Measurements from ENCODE around the gene TRAPPC2L. TPM values are rescaled to one million over a fixed set of nuclear protein-coding genes. Genes with fewer than 3 reads are reported as not detected.

Gene TRAPPC2L
- total RNA-seq, 1 experiment from 2014 or later: 94.1 TPM

- CTCF ChIA-PET: no interaction called here
- H3K79me2 ChIP-seq (ENCODE audit: insufficient read depth, low read length): no peaks in the 10 kb centered on the region
- BruUV-seq (replicated peaks): no TSS peak
- H2AFZ ChIP-seq (ENCODE audit: low read depth, low read length, poor library complexity, severe bottlenecking): no peak overlapping the region
- H3K36me3 ChIP-seq (ENCODE audit: control insufficient read depth in 1 of 2, insufficient read depth in 2 of 2, low read length in 2 of 2): no peaks in the 10 kb centered on the region
- DNase-seq (ENCODE audit: low read depth, low spot score): no peak
- ATAC-seq: no peak
- intact Hi-C loops (cut with micrococcal nuclease): no loop called here
- H3K9ac ChIP-seq (ENCODE audit: low read length): no peak overlapping the region
- H3K27ac ChIP-seq (ENCODE audit: low read depth, low read length): no peak overlapping the region
- RAD21 ChIA-PET (ENCODE audit: low non-redundant PET in 1 of 2, low total read pairs in 2 of 2, uncharacterized antibody in 2 of 2, unreplicated experiment in 2 of 2): no interaction called here
- no peak overlapping the region for H3K4me3 ChIP-seq (replicated peaks in 1 of 2; ENCODE audit: low read depth in 1 of 2, low read length in 2 of 2)
- H3K9me3 ChIP-seq (ENCODE audit: control insufficient read depth in 1 of 2, insufficient read depth in 1 of 2, low read depth in 1 of 2, low read length in 2 of 2): no peaks in the 10 kb centered on the region
- no peaks in the 10 kb centered on the region for H4K20me1 ChIP-seq (ENCODE audit: insufficient read depth)
- TF ChIP-seq REST (IDR thresholded peaks at IDR 0.05; ENCODE audit: low read depth): no peak
- TF ChIP-seq YY1 (IDR thresholded peaks at IDR 0.05; ENCODE audit: extremely low read depth, insufficient replicate concordance, low read depth, low read length): no peak
- TF ChIP-seq FOSL1 (IDR thresholded peaks at IDR 0.05; ENCODE audit: low read depth): no peak
- TF ChIP-seq CBX3 (IDR thresholded peaks at IDR 0.05; ENCODE audit: low read depth): no peak
- no peak for TF ChIP-seq CEBPB (IDR thresholded peaks at IDR 0.05; ENCODE audit: low read depth)
- no peak for TF ChIP-seq RAD21 (IDR thresholded peaks at IDR 0.05; ENCODE audit: low read depth)
- TF ChIP-seq SIN3A (IDR thresholded peaks at IDR 0.05; ENCODE audit: low read depth): no peak
- no peak for TF ChIP-seq TCF7L2 (IDR thresholded peaks at IDR 0.05; ENCODE audit: borderline replicate concordance, extremely low read depth, insufficient read depth, insufficient read length)
- TF ChIP-seq POLR2A (IDR thresholded peaks at IDR 0.05; ENCODE audit: borderline replicate concordance, extremely low read depth, insufficient read depth, insufficient read length): no peak
- TF ChIP-seq SP1 (IDR thresholded peaks at IDR 0.05; ENCODE audit: low read depth): no peak
- TF ChIP-seq ZFX (IDR thresholded peaks at IDR 0.05): no peak
- no peaks in the 10 kb centered on the region for H3K27me3 ChIP-seq (ENCODE audit: insufficient read depth, low read length)
- POLR2A ChIA-PET: no interaction called here
- H3K9me2 ChIP-seq (ENCODE audit: insufficient read depth): no peaks in the 10 kb centered on the region
- H3K4me2 ChIP-seq (ENCODE audit: low read length): no peak overlapping the region
- H3K4me1 ChIP-seq (ENCODE audit: control insufficient read depth in 1 of 2, insufficient read depth in 2 of 2, low read length in 2 of 2): no peaks in the 10 kb centered on the region
Observed at GRCh38 chr16:88825146-88825545, 31.8 kb upstream of the TRAPPC2L start.

Measured in HCT116 (cell line).